ENCODE measurements around the gene STXBP6. TPM values are rescaled to one million over a fixed set of nuclear protein-coding genes. Genes with fewer than 3 reads are reported as not detected.

The STXBP6 gene
- total RNA-seq, 1 experiment from 2014 or later: 5.3 TPM

GRCh38 chr14:24873551-24873950 lies 176.4 kb downstream of the STXBP6 start:
- TF ChIP-seq CTCF (conservative IDR thresholded peaks at IDR 0.05; ENCODE audit: low read depth, low read length): no peak
- no peak for TF ChIP-seq EZH2 (IDR thresholded peaks at IDR 0.05; ENCODE audit: borderline replicate concordance, low read depth, low read length, poor library complexity, severe bottlenecking)
- ChIA-PET CTCF (no interaction called here), POLR2A (ENCODE audit: low non-redundant PET) (no interaction called here)
- BruUV-seq (replicated peaks): no TSS peak
- Histone ChIP-seq H3K4me1 (ENCODE audit: insufficient read depth, low read length, poor library complexity, severe bottlenecking) (no peaks in the 10 kb centered on the region), H3K36me3 (ENCODE audit: insufficient read depth, low read length, poor library complexity, severe bottlenecking) (no peaks in the 10 kb centered on the region), H3K9me3 (ENCODE audit: low read depth, low read length, poor library complexity, severe bottlenecking) (no peaks in the 10 kb centered on the region), H3K4me3 (ENCODE audit: low read depth, low read length, poor library complexity, severe bottlenecking) (no peak overlapping the region), H3K27me3 (replicated peaks; ENCODE audit: insufficient read depth, low read depth, low read length, poor library complexity) (no peaks in the 10 kb centered on the region), H3K27ac (ENCODE audit: low read depth, low read length, poor library complexity, severe bottlenecking) (no peak overlapping the region)
- intact Hi-C loops (cut with micrococcal nuclease; ENCODE audit: unreplicated experiment): no loop called here
- no peak for DNase-seq (ENCODE audit: low spot score)

GRCh38 chr14:24870949-24871701 lies 178.8 kb downstream of the STXBP6 start:
- no TSS peak for BruUV-seq (replicated peaks)
- ChIA-PET POLR2A (ENCODE audit: low non-redundant PET) (no interaction called here), CTCF (no interaction called here)
- Histone ChIP-seq H3K27me3 (replicated peaks; ENCODE audit: insufficient read depth, low read depth, low read length, poor library complexity) (no peaks in the 10 kb centered on the region), H3K36me3 (ENCODE audit: insufficient read depth, low read length, poor library complexity, severe bottlenecking) (no peaks in the 10 kb centered on the region), H3K4me3 (ENCODE audit: low read depth, low read length, poor library complexity, severe bottlenecking) (no peak overlapping the region), H3K4me1 (ENCODE audit: insufficient read depth, low read length, poor library complexity, severe bottlenecking) (no peaks in the 10 kb centered on the region), H3K27ac (ENCODE audit: low read depth, low read length, poor library complexity, severe bottlenecking) (no peak overlapping the region), H3K9me3 (ENCODE audit: low read depth, low read length, poor library complexity, severe bottlenecking) (no peaks in the 10 kb centered on the region)
- TF ChIP-seq CTCF (conservative IDR thresholded peaks at IDR 0.05; ENCODE audit: low read depth, low read length) (no peak), EZH2 (IDR thresholded peaks at IDR 0.05; ENCODE audit: borderline replicate concordance, low read depth, low read length, poor library complexity, severe bottlenecking) (no peak)
- intact Hi-C loops (cut with micrococcal nuclease; ENCODE audit: unreplicated experiment): no loop called here
- no peak for DNase-seq (ENCODE audit: low spot score)

GRCh38 chr14:24868389-24868788 lies 181.6 kb downstream of the STXBP6 start:
- no peak for DNase-seq (ENCODE audit: low spot score)
- no peaks in the 10 kb centered on the region for H3K36me3 ChIP-seq (ENCODE audit: insufficient read depth, low read length, poor library complexity, severe bottlenecking)
- BruUV-seq (replicated peaks): no TSS peak
- peaks cover 4% of the 10 kb centered on the region for H3K27me3 ChIP-seq (replicated peaks; ENCODE audit: insufficient read depth, low read depth, low read length, poor library complexity)
- TF ChIP-seq CTCF (conservative IDR thresholded peaks at IDR 0.05; ENCODE audit: low read depth, low read length) (no peak), EZH2 (IDR thresholded peaks at IDR 0.05; ENCODE audit: borderline replicate concordance, low read depth, low read length, poor library complexity, severe bottlenecking) (no peak)
- H3K4me3 ChIP-seq (ENCODE audit: low read depth, low read length, poor library complexity, severe bottlenecking): no peak overlapping the region
- no peaks in the 10 kb centered on the region for H3K4me1 ChIP-seq (ENCODE audit: insufficient read depth, low read length, poor library complexity, severe bottlenecking)
- no peak overlapping the region for H3K27ac ChIP-seq (ENCODE audit: low read depth, low read length, poor library complexity, severe bottlenecking)
- ChIA-PET CTCF (no interaction called here), POLR2A (ENCODE audit: low non-redundant PET) (interaction anchor here (0.6 kb wide), 1 partner anchor 147 kb away, joined by 8 read pairs; no protein-coding TSS in a partner anchor)
- no peaks in the 10 kb centered on the region for H3K9me3 ChIP-seq (ENCODE audit: low read depth, low read length, poor library complexity, severe bottlenecking)
- intact Hi-C loops (cut with micrococcal nuclease; ENCODE audit: unreplicated experiment): no loop called here
